C1 segment of cervical spinal cord (tissue), 14 donors: Measurements from ENCODE around the gene OTOGL.

Experiments
- DNase-seq, 14 donors: peaks; one replicate each; lab custom pipeline; 2025; lab: John Stamatoyannopoulos, UW

Gene OTOGL

DNA sequence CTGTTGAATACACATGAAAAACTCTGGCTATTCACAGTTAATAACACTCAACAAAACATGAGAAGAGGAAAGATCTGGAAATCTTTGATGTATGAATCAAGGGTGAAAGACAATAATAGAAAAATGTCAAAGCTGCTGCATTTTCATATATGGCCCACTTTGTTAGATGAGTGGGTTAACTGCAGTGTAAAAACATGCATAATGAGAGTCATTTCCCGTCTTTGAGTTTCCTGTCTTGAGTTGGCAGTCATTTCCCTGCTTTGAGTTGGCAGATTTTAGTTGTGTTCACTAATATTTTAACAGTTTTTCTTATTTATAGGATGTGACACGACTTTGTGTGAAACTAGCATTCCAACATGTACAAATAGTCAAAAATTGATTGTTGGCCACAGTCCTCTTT, 256.8 kb downstream of the OTOGL start:
- DNase-seq = no peak

DNA sequence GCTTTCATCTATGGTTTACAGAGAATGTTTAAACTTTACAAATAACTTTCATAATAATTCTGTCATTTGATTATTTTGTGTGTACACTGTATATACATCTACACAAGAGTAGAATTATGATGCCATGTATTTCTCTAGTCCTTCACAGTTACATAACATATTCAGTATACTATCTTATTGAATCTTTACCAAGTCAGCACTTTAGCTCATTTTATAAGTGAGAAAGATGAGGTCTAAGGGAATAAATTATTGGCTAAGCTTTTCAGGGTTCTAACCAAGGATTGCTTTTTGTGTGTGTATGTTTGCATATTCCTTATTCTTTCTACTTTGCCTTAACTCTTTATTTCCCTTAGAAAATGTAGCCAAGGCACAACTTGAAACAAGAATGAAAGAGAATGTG, 260.4 kb downstream of the OTOGL start:
- no peak for DNase-seq

DNA sequence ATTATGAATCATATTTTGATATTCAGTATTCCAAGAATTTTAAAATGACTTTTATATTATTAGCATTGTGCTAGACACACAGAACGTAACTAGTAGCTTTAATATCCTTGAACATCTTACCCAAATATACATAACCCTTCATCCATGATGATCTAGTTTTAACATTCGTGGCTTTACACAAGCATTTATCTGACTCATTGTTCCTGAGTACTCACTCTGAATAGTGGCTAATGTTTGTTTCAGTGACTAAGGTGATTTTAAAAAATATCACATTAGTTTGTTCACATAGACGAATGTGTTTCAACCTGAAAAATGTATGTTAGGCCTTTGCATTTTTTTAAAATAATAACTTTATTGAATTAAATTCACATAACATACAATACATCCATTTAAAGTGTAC, 264.7 kb downstream of the OTOGL start:
- DNase-seq = no peak

DNA sequence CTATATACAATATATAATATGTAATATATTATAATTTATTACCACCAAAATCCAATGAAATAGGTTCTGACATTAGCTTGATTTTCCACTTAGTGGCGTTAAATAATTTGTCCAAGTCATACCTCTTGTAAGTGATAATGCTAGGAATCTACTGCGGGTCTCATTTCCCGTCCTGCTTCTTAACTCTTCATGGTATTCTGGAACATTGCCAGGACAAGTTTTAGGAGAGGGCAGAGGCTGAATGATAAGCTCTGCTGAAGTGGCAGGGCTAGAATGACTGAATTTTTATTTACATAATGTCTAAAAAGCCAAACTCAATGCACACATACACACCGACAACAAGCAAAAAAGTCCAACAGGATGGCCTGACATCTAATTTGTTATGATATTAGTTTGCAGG, 274.3 kb downstream of the OTOGL start:
- DNase-seq = no peak

DNA sequence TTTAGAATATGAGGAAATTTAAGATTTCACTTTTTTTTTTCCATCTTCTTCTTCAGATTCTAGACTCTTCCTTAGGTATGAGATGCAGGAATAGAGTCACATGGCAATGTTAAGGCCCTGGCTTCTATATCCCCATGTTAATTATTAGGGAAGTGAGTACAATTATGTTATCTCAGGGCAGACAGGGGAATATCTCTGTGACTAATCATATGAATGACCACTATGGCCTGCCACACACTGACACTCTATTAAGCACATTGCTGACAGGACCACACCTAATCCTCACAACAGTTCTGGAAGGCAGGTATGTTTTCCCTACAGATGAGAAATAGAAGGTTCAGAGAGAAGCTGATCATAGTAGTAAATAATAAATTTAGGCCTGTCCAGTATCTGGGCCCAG, 275.3 kb downstream of the OTOGL start:
- DNase-seq = no peak

DNA sequence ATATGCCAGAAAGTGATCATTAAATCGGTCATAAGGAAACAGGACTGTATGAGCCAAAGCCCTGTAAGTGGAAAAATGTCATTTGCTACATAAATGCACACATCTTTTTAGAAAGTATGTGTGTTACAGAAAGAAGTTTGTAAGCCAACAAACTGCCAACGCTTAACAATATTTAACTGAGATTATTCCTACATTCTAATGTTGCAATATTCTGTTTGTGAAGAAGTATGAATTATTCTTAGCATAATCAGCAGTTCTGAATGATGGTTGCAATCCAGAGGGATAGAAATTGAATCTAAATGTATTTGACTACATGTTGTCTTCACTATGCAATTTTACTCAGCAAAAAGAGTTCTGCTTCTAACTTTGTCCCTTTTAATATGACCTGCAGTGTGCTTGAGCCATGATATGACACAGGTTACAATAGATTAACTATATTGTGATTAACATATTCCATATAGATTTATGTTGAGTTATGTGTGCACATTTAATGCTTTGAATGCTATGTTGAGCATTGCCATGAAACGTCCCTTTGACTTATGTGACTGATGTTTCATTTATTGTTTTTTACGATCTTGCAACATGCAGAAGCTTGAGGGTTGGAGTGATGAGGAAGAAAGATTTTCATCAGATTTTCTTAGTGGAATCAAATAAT, 277.9 kb downstream of the OTOGL start:
- DNase-seq = no peak

DNA sequence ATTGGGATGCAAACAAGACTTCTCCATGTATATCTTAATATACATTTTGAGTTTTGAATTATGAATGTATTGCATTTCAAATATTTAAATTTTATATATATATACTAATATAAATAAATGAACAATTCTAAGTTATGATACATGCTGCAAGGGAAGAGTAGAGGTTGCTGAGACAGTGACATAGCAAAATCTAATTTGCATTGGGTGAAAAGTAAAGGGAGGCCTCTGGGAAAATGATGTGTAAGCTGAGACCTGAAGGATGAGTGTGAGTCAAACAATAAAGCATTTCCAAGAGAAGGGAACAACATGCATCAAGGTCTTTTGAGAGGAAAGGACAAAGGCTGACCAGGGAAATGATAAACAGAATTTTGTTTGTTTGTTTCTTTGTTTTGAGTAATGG, 281.8 kb downstream of the OTOGL start:
- DNase-seq = no peak

DNA sequence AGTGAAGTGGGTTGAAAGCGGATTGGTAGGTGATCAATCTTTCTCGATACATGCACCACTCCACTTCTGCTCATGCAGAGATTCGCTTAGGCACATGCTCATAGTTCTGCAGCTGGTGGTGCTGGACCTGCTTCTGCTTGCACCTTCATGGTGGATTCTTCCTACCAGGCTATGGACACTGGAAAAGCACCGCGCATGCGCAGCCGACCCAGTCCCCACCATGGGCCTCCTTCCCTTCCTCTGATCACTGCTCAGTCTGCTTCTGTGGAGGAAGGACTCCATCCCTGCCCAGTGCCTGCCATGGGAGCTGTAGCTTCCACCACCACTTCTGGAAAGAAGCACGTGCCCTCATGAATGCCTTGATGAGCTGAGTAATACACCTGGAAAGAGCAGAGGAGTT, 282.9 kb downstream of the OTOGL start:
- DNase-seq = no peak

DNA sequence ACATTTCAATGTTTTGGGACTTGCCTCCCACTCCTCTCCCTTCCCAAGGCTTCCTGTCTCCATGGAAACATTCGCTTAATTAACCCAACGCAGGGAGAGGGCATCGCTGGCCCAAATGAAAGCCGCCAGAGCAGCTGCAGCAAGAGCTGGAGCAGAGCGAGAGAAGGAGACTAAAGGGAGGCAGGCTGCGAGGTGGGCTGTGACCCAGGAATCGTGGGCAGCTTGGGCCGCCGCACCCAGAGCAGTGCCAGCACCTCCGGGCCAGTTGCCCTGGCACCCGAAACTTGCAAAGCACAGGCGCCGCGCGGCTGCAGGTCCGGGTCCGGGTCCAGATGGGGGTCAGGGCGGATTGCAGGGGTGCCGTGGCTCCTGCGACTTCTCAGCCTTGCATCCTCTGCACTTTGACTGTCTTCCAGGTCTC, 301.2 kb downstream of the OTOGL start:
- peak in 3 of 14 donors; percentile 6 to 29 (median 16) for DNase-seq

DNA sequence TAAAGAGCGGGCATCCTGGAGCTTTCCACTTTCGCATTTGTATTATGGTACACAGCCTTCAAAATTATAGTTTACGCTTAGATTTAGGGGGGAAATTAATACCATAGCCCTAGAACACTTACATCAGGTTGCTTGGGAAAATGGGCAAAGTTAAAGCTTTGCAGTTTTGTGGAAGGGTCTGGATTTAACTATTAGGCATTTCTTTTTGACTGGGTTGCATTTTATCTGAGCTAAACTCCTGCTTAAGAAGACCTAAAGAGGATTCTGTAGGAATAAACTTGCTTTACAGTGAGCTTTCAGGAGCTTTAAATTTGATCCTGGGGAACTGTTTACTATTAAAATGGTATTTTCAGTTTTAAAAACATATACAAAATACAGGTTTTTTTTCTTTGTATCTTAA, 301.9 kb downstream of the OTOGL start:
- DNase-seq = no peak

DNA sequence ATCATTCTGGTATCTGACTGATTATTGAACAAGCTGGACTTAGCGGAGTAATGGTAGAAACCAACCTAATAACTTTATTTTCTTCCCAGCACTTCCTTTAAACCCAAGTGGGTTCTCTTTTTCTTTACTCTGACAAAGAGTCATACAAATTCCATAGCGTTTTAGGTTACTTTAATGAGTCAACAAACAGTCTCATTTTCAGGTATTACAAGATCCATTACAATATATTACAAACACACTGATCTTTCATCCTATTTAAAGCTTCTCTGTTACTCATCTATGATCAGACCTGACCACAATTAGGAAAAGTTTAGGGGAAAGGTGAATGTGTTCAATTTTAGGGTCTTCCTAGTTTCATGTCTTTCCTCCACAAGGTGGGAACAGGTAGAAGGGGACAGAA, 305.3 kb downstream of the OTOGL start:
- DNase-seq = no peak

DNA sequence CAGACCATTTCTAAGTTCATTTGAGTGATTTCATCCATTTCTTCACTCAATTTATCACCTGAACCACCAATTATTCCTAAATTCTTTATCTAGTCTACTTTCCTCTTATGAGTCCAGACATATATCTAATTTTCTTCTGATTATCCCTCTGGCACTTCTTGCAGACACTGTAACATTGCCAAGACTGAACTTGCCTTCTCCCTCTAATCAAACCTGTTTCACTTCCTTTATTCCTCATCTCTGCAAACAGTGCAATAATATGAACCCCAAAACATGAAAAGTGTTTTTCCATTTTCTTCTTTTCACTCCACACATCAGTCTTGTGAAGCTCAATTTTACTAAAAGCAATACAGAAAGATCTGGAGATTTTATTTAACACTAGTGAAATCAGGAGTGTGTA, 306.9 kb downstream of the OTOGL start:
- no peak for DNase-seq

DNA sequence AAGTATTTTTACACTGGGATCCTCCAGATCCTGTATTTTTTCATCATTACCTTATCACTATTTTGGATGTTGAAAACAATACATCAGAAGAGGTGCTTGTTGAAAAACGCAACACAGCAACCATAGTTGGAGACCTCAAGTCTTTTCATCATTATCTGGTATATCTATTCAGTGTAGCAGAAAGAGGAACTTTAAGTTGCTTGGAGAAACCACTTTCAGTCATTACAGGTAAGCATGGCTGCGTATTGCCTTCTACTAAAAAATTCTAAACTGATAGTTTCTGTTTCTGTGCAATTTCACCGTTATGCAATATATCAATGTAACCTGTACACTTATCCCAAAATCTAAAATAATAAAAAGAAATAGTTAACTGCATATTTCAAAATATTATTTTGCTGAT, 312.4 kb downstream of the OTOGL start:
- DNase-seq = no peak

DNA sequence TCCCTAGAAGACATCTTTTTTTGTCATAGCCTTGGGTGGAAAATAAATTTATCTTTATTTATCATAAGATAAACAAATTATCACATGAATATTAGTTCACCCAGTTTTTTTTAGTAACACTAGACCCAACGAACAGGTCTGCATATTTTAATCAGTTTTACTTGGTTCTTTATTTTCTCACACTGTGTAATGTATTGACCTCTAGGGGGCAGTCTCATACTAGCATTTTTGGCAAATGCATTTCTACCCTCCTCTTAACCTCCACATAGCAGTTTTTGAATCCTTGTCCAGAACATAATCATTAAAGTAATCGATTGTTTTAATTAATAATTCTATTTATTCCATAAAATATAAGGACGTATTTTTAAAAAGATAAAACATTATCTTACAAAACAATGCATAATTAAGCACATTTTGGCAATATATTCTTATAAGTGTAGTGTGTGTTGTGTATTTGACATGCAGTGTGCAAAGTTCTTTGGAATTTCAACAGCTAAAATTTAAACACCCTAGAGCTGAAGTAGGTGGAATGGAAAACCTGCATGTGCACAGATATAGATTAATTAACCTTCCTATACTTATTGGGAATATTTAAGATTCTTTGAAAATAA, 313.1 kb downstream of the OTOGL start:
- DNase-seq = peak in 1 of 14 donors; percentile 11

DNA sequence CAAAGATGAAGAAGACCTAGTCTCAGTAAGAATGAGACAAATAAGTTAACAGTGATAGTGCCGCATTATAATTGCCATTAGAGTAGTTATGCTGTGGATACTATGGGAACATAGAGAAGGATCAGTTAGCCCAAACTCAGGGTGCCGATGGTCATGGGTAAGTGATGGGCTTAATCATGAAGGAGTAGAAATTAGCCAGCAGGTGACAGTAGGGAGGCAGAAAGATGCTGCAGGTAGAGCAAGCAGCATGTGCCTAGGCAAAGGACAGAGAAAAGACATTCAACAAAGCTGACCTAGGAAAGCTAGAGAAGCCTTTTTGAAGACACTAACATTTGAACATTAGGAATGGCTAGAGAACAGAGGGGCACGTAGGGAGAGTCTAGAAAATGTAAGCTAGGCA, 314.1 kb downstream of the OTOGL start:
- DNase-seq = no peak

DNA sequence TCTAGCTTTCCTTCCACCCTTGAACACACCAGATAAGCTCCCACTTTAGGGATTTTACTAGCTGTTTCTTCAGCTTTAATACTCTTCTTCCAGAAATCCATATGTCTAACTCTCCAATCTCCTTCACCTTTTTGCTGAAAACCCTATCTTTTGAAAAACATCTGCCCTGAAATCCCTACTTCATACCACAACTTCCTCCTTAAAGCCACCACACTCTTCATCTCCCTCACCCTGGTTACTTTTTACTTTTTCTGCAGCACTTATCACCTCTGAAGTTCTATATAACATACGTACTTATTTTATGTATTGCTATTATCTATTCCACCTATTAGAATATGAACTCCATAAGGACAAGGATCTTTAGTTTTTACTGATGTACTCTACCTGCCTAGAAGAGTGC, 316.1 kb downstream of the OTOGL start:
- no peak for DNase-seq

DNA sequence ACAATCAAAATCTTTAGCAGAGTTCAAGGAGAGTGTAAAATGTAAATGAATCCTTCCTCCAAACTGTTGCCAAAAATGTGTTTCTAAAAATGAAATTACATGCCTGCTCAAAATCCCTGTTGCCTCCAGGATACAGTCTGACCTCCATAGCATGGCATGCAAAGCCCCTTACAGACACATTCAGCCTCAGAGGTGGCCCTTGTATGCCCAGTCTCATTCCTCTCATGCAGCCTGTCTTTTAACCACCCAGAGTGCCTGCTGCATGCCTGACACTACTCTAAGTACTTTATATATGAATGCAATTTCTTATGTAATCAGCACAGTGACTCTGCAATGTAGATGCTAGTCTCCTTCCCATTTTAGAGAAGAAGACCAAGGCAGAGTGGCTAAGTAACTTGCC, 320.3 kb downstream of the OTOGL start:
- DNase-seq = no peak

DNA sequence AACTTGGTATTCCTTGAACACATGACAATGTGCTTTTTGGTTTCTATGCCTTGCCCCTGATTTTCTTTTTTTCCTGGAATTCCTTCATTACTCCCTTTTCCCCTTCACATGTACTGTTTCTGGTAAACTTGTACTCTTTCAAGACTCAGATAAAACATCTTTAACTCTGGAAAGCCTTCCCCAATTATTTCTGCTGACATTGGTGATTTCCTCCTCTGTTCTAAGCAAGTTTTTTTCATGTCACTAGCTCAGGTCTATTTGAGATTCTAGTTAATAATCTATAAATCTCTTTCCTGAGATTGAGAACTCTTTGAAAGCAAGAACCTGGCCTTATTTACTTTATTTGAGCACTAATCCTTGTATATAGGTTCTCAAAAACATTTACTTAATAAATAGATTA, 320.7 kb downstream of the OTOGL start:
- no peak for DNase-seq

DNA sequence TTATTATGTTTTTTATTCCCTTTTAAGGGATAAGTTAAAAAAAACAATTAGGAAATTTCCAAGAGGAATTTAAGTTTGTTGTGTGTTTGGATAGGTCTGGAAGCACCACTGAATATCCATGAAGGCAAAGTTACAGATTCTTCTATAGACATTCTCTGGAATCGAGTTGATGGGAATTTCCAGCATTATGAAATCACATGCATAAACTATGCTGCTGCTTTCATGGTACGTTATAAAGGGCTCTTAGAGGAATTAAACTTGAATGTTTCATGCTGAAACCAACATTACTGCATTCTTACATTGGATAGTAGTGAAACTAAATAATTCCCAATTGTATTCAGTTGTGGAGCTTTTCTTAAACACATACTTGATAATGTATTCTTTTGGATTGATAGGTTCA, 323.2 kb downstream of the OTOGL start:
- no peak for DNase-seq
